SU-DHL-6 (cell line): ENCODE data around the gene HSDL2.
"Not testable (repeated sequence)": the region's sequence is repeated elsewhere in the genome, so short reads cannot be mapped to it uniquely, and the experiment has no call there.

Experiments
- H2AFZ ChIP-seq: fragments of 200-600 bp; sonication (generic); 2 replicates; pipeline ENCODE4 v1.6.1; 2014; ENCODE audit warnings: low read depth, mild to moderate bottlenecking, moderate library complexity, mixed read lengths, antibody characterized with exemption, low read length; ENCODE audit not compliant: severe bottlenecking
- H3F3A ChIP-seq: fragments of 200-600 bp; shearing (Covaris generic); 2 replicates; pipeline ENCODE4 v1.6.0; 2016; ENCODE audit warnings: antibody characterized with exemption, mild to moderate bottlenecking; ENCODE audit not compliant: insufficient read depth
- H3K27ac ChIP-seq: fragments of 200-600 bp; sonication (generic); 2 replicates; pipeline ENCODE4 v1.5.1; 2016; ENCODE audit warnings: low read depth, mild to moderate bottlenecking, low read length, moderate library complexity, mixed read lengths
- H3K27me3 ChIP-seq: fragments of 200-600 bp; sonication (generic), shearing (Covaris generic); 2 replicates; pipeline ENCODE4 v1.6.0; 2014; ENCODE audit warnings: mild to moderate bottlenecking, low read length
- H3K36me3 ChIP-seq: fragments of 200-600 bp; sonication (generic); 2 replicates; pipeline ENCODE4 v1.6.1; 2014; ENCODE audit warnings: mild to moderate bottlenecking, low read length, mixed read lengths
- H3K4me2 ChIP-seq: fragments of 300-600, 200-600 bp; shearing (Covaris generic), sonication (generic); 2 replicates; pipeline ENCODE4 v1.6.0; 2014; ENCODE audit warnings: low read length, low read depth, mild to moderate bottlenecking; ENCODE audit not compliant: poor library complexity, severe bottlenecking
- H3K4me3 ChIP-seq: fragments of 200-600 bp; sonication (generic); 2 replicates; pipeline ENCODE4 v1.5.1; 2014; ENCODE audit warnings: antibody characterized with exemption, low read length, mild to moderate bottlenecking, mixed read lengths; ENCODE audit not compliant: insufficient read depth, poor library complexity, severe bottlenecking
- H3K79me2 ChIP-seq: fragments of 200-600 bp; sonication (generic); 2 replicates; pipeline ENCODE4 v1.6.1; 2014; ENCODE audit warnings: mild to moderate bottlenecking, low read length, moderate library complexity; ENCODE audit not compliant: insufficient read depth
- H3K9ac ChIP-seq: fragments of 200-600 bp; sonication (generic); 2 replicates; pipeline ENCODE4 v1.7.0; 2014; ENCODE audit warnings: mild to moderate bottlenecking, low read length
- H3K9me2 ChIP-seq: fragments of 200-600 bp; sonication (generic); replicated peaks from 2 replicates; pipeline ENCODE4 v1.6.1; 2014; ENCODE audit warnings: low read length; ENCODE audit not compliant: insufficient read depth
- H3K9me3 ChIP-seq: fragments of 200-600 bp; sonication (generic); 2 replicates; pipeline ENCODE4 v1.6.1; 2014; ENCODE audit warnings: low read length, mixed read lengths; ENCODE audit not compliant: insufficient read depth
- H4K20me1 ChIP-seq: fragments of 200-600 bp; sonication (generic); 2 replicates; pipeline ENCODE4 v1.6.1; 2014; ENCODE audit warnings: low read depth, mild to moderate bottlenecking, antibody characterized with exemption, low read length, moderate library complexity, mixed read lengths
- EZH2phosphoT487 ChIP-seq: fragments of 200-600 bp; sonication (generic), shearing (Covaris generic); conservative IDR thresholded peaks from 2 replicates; pipeline ENCODE4 v1.6.1; 2018; ENCODE audit warnings: mild to moderate bottlenecking, antibody characterized with exemption, low read length, moderate library complexity, mixed read lengths
- TF ChIP-seq, protein P1 (sequence below): fragments of 200-600 bp; sonication (generic); IDR thresholded peaks from one replicate; pipeline ENCODE4 v1.5.1; 2017; ENCODE audit warnings: antibody characterized with exemption, mild to moderate bottlenecking, low read length, moderate library complexity; ENCODE audit not compliant: insufficient read depth, poor library complexity, severe bottlenecking

The HSDL2 gene

DNA sequence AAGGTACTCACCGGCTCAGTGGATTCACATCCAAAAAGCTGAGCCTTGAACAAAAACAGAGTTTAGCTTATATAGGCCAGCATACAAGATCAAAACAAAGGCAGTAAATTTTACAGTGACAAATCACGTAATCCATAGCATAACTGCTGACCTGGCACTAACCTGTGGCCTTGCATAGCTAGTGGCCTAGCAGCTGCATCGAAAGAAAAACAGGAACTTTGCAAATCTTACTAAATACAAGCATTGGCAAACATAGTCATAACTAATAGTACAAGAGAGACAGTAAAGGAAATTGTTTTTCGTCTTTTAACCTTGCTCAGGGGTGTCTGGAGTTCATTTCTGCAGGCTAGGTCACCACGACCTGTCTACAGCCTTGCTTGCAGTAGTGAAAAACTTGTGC is 4.8 kb downstream of the HSDL2 start:
- Histone ChIP-seq H3K27ac (no peak overlapping the region), H3K27me3 (no peaks in the 10 kb centered on the region), H3K36me3 (no peaks in the 10 kb centered on the region), H3K79me2 (peaks cover 5% of the 10 kb centered on the region; the same call in 1 of the 2 replicates), H3K9me3 (no peaks in the 10 kb centered on the region), H4K20me1 (no peaks in the 10 kb centered on the region), H2AFZ (no peak overlapping the region), H3F3A (peaks cover 5% of the 10 kb centered on the region), H3K4me2 (no peak overlapping the region), H3K9ac (no peak overlapping the region), H3K9me2 (no peaks in the 10 kb centered on the region), H3K4me3 (no peak overlapping the region)
- TF ChIP-seq, protein P1, sequence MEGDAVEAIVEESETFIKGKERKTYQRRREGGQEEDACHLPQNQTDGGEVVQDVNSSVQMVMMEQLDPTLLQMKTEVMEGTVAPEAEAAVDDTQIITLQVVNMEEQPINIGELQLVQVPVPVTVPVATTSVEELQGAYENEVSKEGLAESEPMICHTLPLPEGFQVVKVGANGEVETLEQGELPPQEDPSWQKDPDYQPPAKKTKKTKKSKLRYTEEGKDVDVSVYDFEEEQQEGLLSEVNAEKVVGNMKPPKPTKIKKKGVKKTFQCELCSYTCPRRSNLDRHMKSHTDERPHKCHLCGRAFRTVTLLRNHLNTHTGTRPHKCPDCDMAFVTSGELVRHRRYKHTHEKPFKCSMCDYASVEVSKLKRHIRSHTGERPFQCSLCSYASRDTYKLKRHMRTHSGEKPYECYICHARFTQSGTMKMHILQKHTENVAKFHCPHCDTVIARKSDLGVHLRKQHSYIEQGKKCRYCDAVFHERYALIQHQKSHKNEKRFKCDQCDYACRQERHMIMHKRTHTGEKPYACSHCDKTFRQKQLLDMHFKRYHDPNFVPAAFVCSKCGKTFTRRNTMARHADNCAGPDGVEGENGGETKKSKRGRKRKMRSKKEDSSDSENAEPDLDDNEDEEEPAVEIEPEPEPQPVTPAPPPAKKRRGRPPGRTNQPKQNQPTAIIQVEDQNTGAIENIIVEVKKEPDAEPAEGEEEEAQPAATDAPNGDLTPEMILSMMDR, result no peak
- no peak for TF ChIP-seq EZH2phosphoT487

DNA sequence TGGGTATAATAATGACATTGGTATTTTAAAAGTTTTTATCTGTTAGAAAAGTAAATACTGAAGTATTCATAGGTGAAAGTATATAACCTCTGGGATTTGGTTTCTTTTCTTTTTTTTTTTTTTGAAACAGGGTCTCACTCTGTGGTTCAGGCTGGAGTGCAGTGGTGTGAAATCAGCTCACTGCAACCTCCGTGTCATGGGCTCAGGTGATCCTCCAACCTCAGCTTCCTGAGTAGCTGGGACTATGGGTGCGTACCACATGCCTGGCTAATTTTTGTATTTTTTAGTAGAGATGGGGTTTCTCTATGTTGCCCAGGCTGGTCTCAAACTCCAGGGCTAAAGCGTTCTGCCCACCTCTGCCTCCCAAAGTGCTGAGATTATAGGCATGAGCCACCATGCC is 7.2 kb downstream of the HSDL2 start:
- Histone ChIP-seq H3F3A (peaks cover 4% of the 10 kb centered on the region), H3K9ac (no peak overlapping the region), H3K4me2 (no peak overlapping the region), H3K27ac (no peak overlapping the region), H3K36me3 (no peaks in the 10 kb centered on the region), H3K27me3 (no peaks in the 10 kb centered on the region), H3K9me2 (no peaks in the 10 kb centered on the region), H3K4me3 (no peak overlapping the region), H3K79me2 (0 out of 2 replicates have a peak, but pooled peaks cover 5% of the 10 kb centered on the region), H2AFZ (no peak overlapping the region), H4K20me1 (no peaks in the 10 kb centered on the region), H3K9me3 (no peaks in the 10 kb centered on the region)
- TF ChIP-seq, protein P1, result no peak
- TF ChIP-seq EZH2phosphoT487, result no peak

DNA sequence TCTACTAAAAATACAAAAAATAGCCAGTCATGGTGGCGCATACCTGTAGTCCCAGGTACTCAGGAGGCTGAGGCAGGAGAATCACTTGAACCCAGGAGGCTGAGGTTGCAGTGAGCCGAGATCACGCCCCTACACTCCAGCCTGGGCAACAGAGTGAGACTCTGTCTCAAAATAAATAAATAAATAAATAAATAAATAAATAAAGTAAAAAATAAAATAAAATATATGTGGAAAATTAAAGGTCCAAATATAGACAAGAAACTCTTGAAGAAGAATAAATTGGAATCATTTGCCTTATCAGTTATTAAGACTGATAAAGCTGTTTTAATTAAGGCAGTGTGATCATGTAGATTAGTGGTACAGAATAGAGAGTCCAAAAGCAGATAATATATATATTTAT is 10.0 kb downstream of the HSDL2 start:
- not testable (repeated sequence) for H3K4me2 ChIP-seq, H2AFZ ChIP-seq, H3K4me3 ChIP-seq, H3K9ac ChIP-seq, H4K20me1 ChIP-seq, H3F3A ChIP-seq, H3K36me3 ChIP-seq, H3K27me3 ChIP-seq, H3K9me2 ChIP-seq, H3K9me3 ChIP-seq, H3K79me2 ChIP-seq, H3K27ac ChIP-seq

DNA sequence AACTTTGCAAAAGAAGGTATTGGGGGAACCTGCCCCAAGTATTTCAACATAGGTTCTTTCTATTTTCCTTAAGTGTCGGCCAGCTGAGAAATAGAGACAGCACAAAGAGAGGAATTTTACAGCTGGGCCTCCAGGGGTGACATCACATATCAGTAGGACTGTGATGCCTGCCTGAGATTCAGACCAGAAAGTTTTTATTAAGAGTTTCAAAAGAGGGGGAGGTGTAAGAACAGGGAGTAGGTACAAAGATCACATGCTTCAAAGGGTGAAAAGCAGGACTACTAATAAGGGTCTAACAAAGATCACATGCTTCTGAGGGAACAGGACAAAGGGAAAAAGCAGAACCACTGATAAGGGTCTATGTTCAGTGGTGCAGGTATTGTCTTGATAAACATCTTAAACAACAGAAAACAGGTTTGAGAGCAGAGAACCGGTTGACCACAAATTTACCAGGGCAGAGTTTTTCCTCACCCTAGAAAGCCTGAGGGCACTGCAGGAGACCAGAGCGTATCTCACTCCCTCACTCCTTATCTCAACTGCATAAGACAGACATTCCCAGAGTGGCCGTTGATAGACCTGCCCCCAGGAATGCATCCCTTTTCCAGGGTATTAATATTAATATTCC is 12.1 kb downstream of the HSDL2 start:
- H3F3A ChIP-seq, H3K79me2 ChIP-seq, H3K27ac ChIP-seq, H3K4me2 ChIP-seq, H3K9me3 ChIP-seq, H3K9me2 ChIP-seq, H4K20me1 ChIP-seq, H3K4me3 ChIP-seq, H3K27me3 ChIP-seq, H2AFZ ChIP-seq, H3K36me3 ChIP-seq, H3K9ac ChIP-seq: not testable (repeated sequence)

DNA sequence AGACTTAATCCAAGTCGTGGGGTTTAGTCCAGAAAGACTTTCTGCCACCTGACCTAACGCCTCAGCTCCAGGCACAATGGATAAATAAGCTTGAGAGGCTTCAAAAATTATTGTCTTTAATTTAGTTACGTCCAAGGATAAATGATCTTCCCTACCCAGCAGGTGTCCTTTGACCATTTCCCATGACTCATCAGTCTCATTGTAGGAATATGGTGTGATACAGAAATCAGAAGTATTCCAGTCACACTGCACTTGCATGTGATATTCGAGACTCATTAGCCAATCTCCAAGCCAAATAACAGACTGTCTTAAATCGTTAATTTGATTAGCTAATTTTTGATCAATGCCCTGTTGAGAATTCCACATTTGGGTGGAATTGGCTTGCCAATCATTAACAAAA is 13.2 kb downstream of the HSDL2 start:
- not testable (repeated sequence) for H3K27ac ChIP-seq, H3K9me3 ChIP-seq, H3K4me3 ChIP-seq, H3K9ac ChIP-seq, H3K4me2 ChIP-seq, H2AFZ ChIP-seq, H3K36me3 ChIP-seq, H3K79me2 ChIP-seq, H4K20me1 ChIP-seq, H3F3A ChIP-seq, H3K9me2 ChIP-seq, H3K27me3 ChIP-seq
